ENCODE data around the gene SLC18A2. TPM values are rescaled to one million over a fixed set of nuclear protein-coding genes. Genes with fewer than 3 reads are reported as not detected.
"Not testable (repeated sequence)": the region's sequence is repeated elsewhere in the genome, so short reads cannot be mapped to it uniquely, and the experiment has no call there.

Gene SLC18A2
- polyA plus RNA-seq, 2 of the 4 experiments (the other 2 are of a cell fraction), result 0.03 to 0.09 TPM

- no peak overlapping the region for H3K4me3 ChIP-seq
- FAIRE-seq (no peak), DNase-seq (ENCODE audit: low read depth in 1 of 2, low spot score in 1 of 2) (no peak), ATAC-seq (no peak)
- no peak overlapping the region for H3K27ac ChIP-seq
- no peaks in the 10 kb centered on the region for H3K4me1 ChIP-seq
- 88% methylated on average over 12 of the region's 12 CpGs for WGBS (ENCODE audit: missing lambda C conversion rate)
- POLR2A ChIA-PET, result no interaction called here
- CTCF ChIA-PET, result interaction anchor here (0.9 to 7.0 kb wide), 5 partner anchors 9 to 146 kb away, joined by 3 to 38 read pairs (median 4); no protein-coding TSS in a partner anchor
- H3K4me2 ChIP-seq, result no peak overlapping the region
- no peaks in the 10 kb centered on the region for H3K9me3 ChIP-seq
- TF ChIP-seq CHD4 (IDR thresholded peaks at IDR 0.05; ENCODE audit: borderline replicate concordance), result no peak
- no peak for TF ChIP-seq PBX3 (IDR thresholded peaks at IDR 0.05)
- no peak for TF ChIP-seq JUNB (IDR thresholded peaks at IDR 0.05)
Observed at GRCh38 chr10:117284716-117285494, 44.0 kb downstream of the SLC18A2 start.

GRCh38 chr10:117290872-117291271 is 50.0 kb downstream of the SLC18A2 start:
- DNase-seq (ENCODE audit: low read depth in 1 of 2, low spot score in 1 of 2); FAIRE-seq; H3K4me2 ChIP-seq; H3K9me3 ChIP-seq; H3K27ac ChIP-seq; ATAC-seq; POLR2A ChIA-PET; H3K4me3 ChIP-seq: not testable (repeated sequence)
- CTCF ChIA-PET, result interaction anchor here (0.9 kb wide), 1 partner anchor 28 kb away, joined by 3 read pairs; no protein-coding TSS in a partner anchor
- WGBS (ENCODE audit: missing lambda C conversion rate), result 99% methylated on average over 10 of the region's 10 CpGs
- H3K4me1 ChIP-seq, result peaks cover 14% of the 10 kb centered on the region

- no peak for FAIRE-seq
- H3K9me3 ChIP-seq, result no peaks in the 10 kb centered on the region
- no peak for DNase-seq (ENCODE audit: low read depth in 1 of 2, low spot score in 1 of 2)
- WGBS (ENCODE audit: missing lambda C conversion rate), result 94% methylated on average over 1 of the region's 1 CpG
- peaks cover 14% of the 10 kb centered on the region for H3K4me1 ChIP-seq
- no peak overlapping the region for H3K4me3 ChIP-seq
- no peak overlapping the region for H3K4me2 ChIP-seq
- H3K27ac ChIP-seq, result no peak overlapping the region
- POLR2A ChIA-PET, result no interaction called here
- TF ChIP-seq FOXS1 (CRISPR knock-in tag; IDR thresholded peaks at IDR 0.05), result no peak
- no peak for TF ChIP-seq MYC (IDR thresholded peaks at IDR 0.05; ENCODE audit: borderline replicate concordance, low read length)
- TF ChIP-seq CHD2 (IDR thresholded peaks at IDR 0.05; ENCODE audit: low read length, partially characterized antibody), result no peak
- TF ChIP-seq REST (IDR thresholded peaks at IDR 0.05), result no peak
- TF ChIP-seq RCOR1 (IDR thresholded peaks at IDR 0.05; ENCODE audit: low read depth, low read length), result no peak
- TF ChIP-seq TFCP2L1 (CRISPR knock-in tag; IDR thresholded peaks at IDR 0.05), result no peak
- no peak for TF ChIP-seq MAFK (IDR thresholded peaks at IDR 0.05; ENCODE audit: partially characterized antibody)
- no peak for TF ChIP-seq NPAS2 (CRISPR knock-in tag; IDR thresholded peaks at IDR 0.05; ENCODE audit: borderline replicate concordance)
- TF ChIP-seq ZNF302 (CRISPR knock-in tag; IDR thresholded peaks at IDR 0.05), result no peak
- no peak for TF ChIP-seq ELK1 (IDR thresholded peaks at IDR 0.05; ENCODE audit: low read depth, low read length)
- TF ChIP-seq ZFP36 (IDR thresholded peaks at IDR 0.05; ENCODE audit: borderline replicate concordance, partially characterized antibody), result no peak
- TF ChIP-seq CBX8 (IDR thresholded peaks at IDR 0.05), result no peak
- TF ChIP-seq ESRRA (IDR thresholded peaks at IDR 0.05; ENCODE audit: borderline replicate concordance, low read length), result no peak
- no peak for TF ChIP-seq GATA3 (IDR thresholded peaks at IDR 0.05; ENCODE audit: borderline replicate concordance)
- TF ChIP-seq HOXB13 (CRISPR knock-in tag; IDR thresholded peaks at IDR 0.05; ENCODE audit: low read depth), result no peak
- no peak for TF ChIP-seq PHF8 (IDR thresholded peaks at IDR 0.05; ENCODE audit: borderline replicate concordance, low read depth)
- no peak for TF ChIP-seq JUNB (IDR thresholded peaks at IDR 0.05)
- TF ChIP-seq MAX (IDR thresholded peaks at IDR 0.05), result no peak
- no peak for TF ChIP-seq E2F6 (IDR thresholded peaks at IDR 0.05; ENCODE audit: borderline replicate concordance, low read depth)
- TF ChIP-seq ZC3H11A (IDR thresholded peaks at IDR 0.05), result no peak
- no peak for ATAC-seq
- CTCF ChIA-PET, result interaction anchor here (1.0 kb wide), 1 partner anchor 137 kb away, joined by 3 read pairs; no protein-coding TSS in a partner anchor
Observed at GRCh38 chr10:117294039-117294645, 53.2 kb downstream of the SLC18A2 start.

Measured in A549 (cell line).